ENCODE measurements around the gene AURKAIP1.
"Not testable (repeated sequence)": the region's sequence is repeated elsewhere in the genome, so short reads cannot be mapped to it uniquely, and the experiment has no call there.

AURKAIP1 gene

GRCh38 chr1:1374929-1375662 is at the start of gene AURKAIP1:
AURKAIP1 (minus strand) TSS chr1:1375207; CDS start chr1:1374756, 451 bp downstream.
- peak; percentile 99 for DNase-seq

- DNase-seq, result no peak
Observed at GRCh38 chr1:1424707-1425106, 49.7 kb upstream of the AURKAIP1 start.

- DNase-seq, result no peak
Observed at GRCh38 chr1:1423245-1423597, 48.2 kb upstream of the AURKAIP1 start.

DNA sequence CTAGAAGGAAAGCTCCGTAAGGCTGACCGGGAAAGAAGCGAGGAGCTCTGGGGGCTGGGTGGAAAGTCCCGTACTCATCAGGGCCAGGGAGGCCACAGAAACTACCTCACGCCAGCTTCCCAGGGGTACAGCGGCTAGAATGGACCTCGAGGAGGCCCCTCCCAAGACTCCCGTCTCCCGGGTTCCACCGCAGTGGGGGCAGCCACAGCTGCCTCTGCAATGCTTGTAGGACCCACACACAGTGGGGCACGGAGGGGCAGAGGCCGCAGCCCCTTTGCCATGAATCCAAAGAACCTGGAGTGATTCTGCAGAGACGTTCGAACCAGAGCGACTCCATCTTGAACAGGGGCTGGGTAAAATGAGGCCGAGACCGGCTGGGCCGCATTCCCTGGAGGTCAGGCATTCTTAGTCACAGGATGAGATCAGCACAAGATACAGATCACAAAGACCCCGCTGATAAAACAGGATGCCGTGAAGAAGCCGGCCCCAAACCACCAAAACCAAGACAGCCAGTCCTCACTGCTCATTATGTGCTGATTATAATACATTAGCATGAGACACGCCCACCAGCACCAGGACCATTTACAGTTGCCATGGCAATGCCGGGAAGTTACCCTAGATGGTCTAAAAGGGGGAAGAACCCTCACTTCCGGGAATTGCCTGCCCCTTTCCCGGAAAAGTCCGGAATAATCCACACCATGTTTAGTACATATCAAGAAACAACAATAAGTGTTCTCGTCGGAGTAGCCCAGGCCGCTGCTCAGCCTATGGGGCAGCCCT is 47.6 kb upstream of the AURKAIP1 start:
- no peak for DNase-seq

DNA sequence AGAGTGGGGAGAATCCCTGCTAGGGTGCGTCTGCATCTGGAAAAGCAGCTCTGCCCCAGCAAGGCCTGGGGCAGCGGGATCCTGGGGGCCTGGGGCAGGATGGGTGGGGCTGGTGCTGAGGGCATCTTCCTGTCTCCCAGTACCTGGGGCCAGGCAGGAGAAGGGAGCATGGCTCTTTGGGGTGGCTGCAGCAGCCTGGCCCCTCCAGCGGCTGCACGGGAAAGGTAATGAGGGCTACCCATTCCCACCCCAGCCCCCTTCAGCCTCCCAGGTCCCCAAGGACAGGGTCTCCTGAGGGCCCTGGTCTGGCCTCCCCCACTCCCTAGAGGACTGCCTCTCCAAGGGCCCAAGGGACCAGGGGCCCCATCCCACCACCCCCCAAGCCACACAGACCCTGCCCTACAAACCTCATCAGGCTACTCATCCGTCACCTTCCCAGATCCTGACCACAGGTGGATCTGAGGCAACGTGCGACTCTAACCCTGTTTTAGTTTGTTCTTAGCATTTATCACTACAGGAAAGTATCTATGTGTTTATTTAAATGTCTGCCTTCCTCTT is 47.0 kb upstream of the AURKAIP1 start:
- DNase-seq, result no peak

- no peak for DNase-seq
Observed at GRCh38 chr1:1421147-1421906, 46.3 kb upstream of the AURKAIP1 start, which contains the start of gene ANKRD65. ANKRD65 (minus strand) TSS chr1:1421276; CDS start chr1:1421005, 271 bp downstream.

DNA sequence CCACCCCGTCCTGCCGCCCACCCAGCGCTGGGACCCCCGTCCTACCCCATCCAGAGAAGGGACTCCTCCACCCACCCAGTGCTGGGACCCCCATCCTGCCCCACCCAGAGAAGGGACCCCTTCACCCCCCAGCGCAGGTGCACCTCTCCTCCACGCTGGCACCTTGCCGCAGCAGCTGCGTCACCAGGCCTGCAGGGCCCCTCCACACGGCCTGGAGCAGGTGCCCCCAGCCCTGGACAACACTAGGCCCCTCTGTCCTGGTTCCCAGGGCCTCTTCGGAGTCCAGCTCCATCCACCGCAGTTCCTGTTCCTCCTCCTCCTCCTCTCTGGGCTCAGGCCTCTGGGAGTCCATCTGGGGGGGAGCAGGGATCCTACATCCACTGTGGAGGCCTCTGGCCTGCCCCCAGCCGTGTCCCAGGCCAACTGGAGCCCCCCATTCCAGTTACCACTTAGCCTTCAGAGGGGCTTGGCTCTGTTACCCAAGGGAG is 45.7 kb upstream of the AURKAIP1 start:
- DNase-seq, result no peak

GRCh38 chr1:1419813-1420653 is 45.0 kb upstream of the AURKAIP1 start:
- DNase-seq, result no peak

DNA sequence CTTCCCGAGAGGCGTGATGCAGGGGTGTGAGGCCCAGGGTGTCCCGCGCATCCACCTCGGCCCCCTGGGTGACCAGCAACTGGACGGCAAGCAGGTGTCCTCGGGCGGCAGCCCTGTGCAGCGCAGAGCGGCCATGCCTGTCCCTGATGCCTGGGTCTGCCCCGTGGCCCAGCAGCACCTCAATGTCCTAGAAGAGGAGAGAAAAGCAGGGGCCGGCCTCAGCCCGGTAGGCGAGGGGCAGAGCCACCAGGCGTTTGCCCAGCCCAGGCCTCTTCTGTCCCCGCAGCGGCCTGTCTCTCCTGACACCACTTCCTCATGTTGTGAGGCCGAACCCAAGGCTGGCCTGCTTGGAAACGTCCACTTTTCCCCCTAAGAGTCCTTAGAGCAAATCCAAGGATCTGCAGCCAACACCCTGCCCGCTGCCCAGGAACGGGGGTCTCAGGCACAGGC is 44.4 kb upstream of the AURKAIP1 start:
- DNase-seq, result no peak

DNA sequence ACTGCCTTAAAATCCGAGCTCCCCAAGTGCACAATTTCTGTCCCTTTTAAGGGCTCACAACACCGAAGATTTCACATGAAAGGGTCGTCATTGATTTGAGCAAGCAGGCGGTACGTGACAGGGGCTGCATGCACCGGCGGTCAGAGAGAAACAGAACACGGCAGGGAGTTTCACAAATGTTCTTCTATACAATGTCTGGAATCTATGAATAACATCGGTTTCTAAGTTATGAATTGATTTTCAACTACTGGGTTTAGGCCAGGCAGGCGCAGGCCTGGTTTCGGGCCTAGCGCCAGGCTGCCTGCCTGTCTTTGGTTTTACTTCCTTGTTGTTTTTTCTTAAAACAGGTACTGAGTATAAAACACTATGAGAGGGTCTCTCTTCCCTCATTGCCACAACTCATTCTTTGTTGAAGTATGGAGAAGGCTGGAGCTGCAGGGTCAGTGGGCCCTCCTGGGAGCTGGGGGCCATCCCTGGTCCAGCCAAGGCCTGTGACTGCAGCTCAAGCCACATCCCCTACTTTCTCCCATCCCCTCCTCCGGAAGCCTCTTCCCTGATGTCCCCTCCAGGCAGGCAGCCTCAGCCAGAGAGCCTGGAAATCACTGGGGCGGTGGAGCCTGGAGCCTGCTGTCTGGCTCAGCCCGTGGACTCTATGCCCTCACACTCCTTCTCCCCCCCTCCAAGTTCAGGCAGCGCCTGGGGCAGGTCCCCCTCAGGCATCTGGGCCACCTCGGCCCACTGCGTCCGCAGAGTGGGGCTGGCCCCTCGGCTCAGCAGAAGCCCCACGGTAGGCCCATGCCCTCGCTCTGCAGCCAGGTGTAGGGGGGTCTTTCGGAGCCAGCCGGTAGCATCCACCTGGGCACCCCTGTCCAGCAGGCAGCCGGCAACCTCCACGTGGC is 43.7 kb upstream of the AURKAIP1 start:
- DNase-seq, result no peak

DNA sequence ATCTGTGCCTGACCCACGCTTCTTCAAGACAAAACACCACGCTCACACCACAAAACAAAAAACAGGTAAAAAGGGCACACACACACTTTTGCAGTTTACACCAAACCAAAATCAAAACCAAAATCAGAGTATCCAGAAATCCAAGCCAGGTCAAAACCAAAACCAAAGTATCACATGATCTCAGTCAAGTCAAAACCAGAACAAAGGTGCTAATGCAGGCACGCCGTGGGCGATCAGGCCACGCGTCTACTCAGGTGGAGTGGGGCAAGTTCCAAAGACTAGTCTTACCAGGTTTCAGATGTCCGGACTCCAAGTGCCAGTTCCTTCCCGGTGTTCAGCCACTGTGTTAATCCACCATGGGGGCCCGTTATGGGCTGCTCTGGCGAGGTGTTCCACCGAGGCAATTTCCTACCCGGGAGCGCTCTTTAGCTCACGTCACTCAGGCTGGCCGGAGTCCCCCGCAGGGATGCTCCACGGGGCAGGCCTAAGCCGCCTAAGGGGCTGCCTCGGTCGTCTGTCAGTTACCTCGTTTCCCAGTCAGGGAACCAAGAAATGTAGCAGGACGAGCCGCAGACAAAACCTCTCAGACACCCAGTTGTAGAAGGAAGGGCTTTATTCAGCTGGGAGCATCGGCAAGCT is 42.9 kb upstream of the AURKAIP1 start:
- not testable (repeated sequence) for DNase-seq

DNA sequence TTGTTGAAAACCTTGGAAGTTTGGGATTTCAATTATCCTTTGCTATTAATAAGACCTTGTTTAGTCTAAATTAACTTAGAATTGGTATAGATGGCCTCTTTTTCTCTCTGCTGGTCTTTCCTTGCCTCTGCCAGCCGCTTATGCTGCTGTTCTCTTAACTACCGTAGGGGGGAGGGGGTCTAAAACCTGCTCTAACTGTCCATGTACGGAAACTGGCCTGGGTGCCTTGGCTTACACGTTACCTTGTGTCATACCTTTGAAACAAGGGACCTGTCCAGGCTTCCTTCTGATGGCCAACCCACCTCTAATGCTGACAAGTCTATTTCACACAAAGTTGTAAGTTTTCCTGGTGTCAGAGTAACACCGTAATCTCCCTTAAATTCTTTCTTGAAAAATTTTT is 42.4 kb upstream of the AURKAIP1 start:
- DNase-seq, result not testable (repeated sequence)

DNA sequence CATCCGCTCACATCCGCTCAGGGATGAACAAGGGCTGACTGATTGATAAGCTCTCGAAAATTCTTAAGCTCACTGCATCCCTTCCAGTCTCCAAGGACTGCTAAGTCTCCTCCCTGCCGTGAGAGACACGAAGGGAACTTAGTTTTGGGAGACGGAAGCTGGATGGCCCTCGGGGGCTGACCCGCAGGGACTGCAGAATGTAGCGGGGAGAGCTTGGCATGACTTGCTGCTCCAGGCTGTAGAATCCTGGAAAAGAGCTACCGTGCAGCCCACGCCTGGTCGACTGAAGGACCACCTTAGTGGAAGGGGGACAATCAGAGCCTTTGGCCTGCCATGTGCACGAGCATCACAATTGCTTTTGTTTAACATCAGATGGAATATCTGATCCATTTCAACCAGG is 40.7 kb upstream of the AURKAIP1 start:
- no peak for DNase-seq

DNA sequence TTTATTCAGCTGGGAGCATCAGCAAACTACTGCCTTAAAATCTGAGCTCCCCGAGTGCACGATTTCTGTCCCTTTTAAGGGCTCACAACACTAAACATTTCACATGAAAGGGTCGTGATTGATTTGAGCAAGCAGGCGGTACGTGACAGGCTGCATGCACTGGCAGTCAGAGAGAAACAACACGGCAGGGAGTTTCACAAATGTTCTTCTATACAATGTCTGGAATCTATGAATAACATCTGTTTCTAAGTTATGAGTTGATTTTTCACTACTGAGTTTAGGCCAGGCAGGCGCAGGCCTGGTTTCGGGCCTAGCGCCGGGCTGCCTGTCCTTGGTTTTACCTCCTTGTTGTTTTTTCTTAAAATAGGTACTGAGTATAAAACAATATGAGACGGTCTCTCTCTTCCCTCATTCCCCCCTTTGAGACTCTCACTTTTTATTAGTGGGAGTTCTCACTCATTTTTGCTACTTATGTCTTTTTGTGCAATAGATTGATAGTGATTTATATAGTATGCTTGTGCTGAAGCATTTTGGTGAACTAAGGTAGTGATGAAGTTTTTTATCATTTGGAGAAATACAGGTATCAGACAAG is 37.4 kb upstream of the AURKAIP1 start:
- not testable (repeated sequence) for DNase-seq

- DNase-seq, result no peak
Observed at GRCh38 chr1:1411626-1412025, 36.6 kb upstream of the AURKAIP1 start.

GRCh38 chr1:1410238-1410637 is 35.2 kb upstream of the AURKAIP1 start:
- DNase-seq, result not testable (repeated sequence)

GRCh38 chr1:1407636-1408318 is 32.8 kb upstream of the AURKAIP1 start:
- no peak for DNase-seq

- peak; percentile 90 for DNase-seq
Observed at GRCh38 chr1:1406821-1407635, 32.0 kb upstream of the AURKAIP1 start, which contains the start of gene MRPL20. MRPL20 (minus strand) TSS chr1:1407293; CDS start chr1:1407217, 76 bp downstream.

All from NCI-H1436 (cell line).